HepG2 (cell line): ENCODE data around the gene ANKRD29. TPM values are rescaled to one million over a fixed set of nuclear protein-coding genes. Genes with fewer than 3 reads are reported as not detected.

Experiments used
- CEBPZ ChIP-seq: IDR thresholded peaks from 2 replicates; pipeline ENCODE4 v1.6.1; 2012; ENCODE audit warnings: low read length, improper control_type of control experiment
- DR1 ChIP-seq: sonication (generic); formaldehyde crosslinking; IDR thresholded peaks from 2 replicates; pipeline ENCODE4 v1.8.0; 2021; ENCODE audit warnings: mild to moderate bottlenecking, missing genetic modification reagents, inconsistent platforms
- ETV6 ChIP-seq: sonication (generic); formaldehyde crosslinking; conservative IDR thresholded peaks from 2 replicates; pipeline ENCODE4 v1.4.0; 2020; ENCODE audit warnings: missing genetic modification reagents
- FOXO1 ChIP-seq: sonication (generic); formaldehyde crosslinking; IDR thresholded peaks from 2 replicates; pipeline ENCODE4 v1.4.0; 2020; ENCODE audit warnings: missing genetic modification reagents
- HINFP ChIP-seq: sonication (generic); formaldehyde crosslinking; IDR thresholded peaks from 2 replicates; pipeline ENCODE4 v1.4.0; 2020; ENCODE audit warnings: low read depth, mild to moderate bottlenecking, missing genetic modification reagents
- JARID2 ChIP-seq: sonication (generic); formaldehyde crosslinking; IDR thresholded peaks from 2 replicates; pipeline ENCODE4 v1.8.1; 2023; ENCODE audit warnings: missing genetic modification reagents, inconsistent platforms; ENCODE audit not compliant: insufficient replicate concordance
- KLF12 ChIP-seq: sonication (generic); formaldehyde crosslinking; IDR thresholded peaks from 2 replicates; pipeline ENCODE4 v1.4.0; 2020; ENCODE audit warnings: missing genetic modification reagents, borderline replicate concordance
- KLF16 ChIP-seq, 2 experiments: sonication (generic) in 1 of 2; formaldehyde crosslinking in 1 of 2; IDR thresholded peaks; 2 replicates each; pipeline versions ENCODE4 v1.6.1 to v1.8.0; 2016 to 2023; ENCODE audit warnings: missing genetic modification reagents in 2 of 2, missing compliant biosample characterization in 1 of 2
- NR2C2 ChIP-seq: sonication (generic); formaldehyde crosslinking; IDR thresholded peaks from 2 replicates; pipeline ENCODE4 v1.4.0; 2020; ENCODE audit warnings: missing genetic modification reagents, mild to moderate bottlenecking, moderate library complexity, borderline replicate concordance
- NR2F1 ChIP-seq, 2 experiments: fragments of 450-650 bp in 1 of 2; formaldehyde crosslinking in 1 of 2; IDR thresholded peaks; 2 replicates each; pipeline versions ENCODE4 v1.5.0 to v1.6.1; 2016 to 2020; ENCODE audit warnings: mild to moderate bottlenecking in 1 of 2, missing compliant biosample characterization in 1 of 2, missing genetic modification reagents in 1 of 2, moderate library complexity in 1 of 2
- SP140L ChIP-seq: sonication (generic); formaldehyde crosslinking; IDR thresholded peaks from 2 replicates; pipeline ENCODE4 v1.4.0; 2020; ENCODE audit warnings: missing genetic modification reagents, borderline replicate concordance
- TARDBP ChIP-seq: sonication (generic); formaldehyde crosslinking; IDR thresholded peaks from 2 replicates; pipeline ENCODE4 v1.8.0; 2022; ENCODE audit warnings: mild to moderate bottlenecking, missing genetic modification reagents
- TBX2 ChIP-seq: sonication (generic); formaldehyde crosslinking; IDR thresholded peaks from 2 replicates; pipeline ENCODE4 v1.5.0; 2020; ENCODE audit warnings: missing genetic modification reagents, mild to moderate bottlenecking, borderline replicate concordance
- THAP8 ChIP-seq: sonication (generic); formaldehyde crosslinking; IDR thresholded peaks from 2 replicates; pipeline ENCODE4 v1.5.1; 2020; ENCODE audit warnings: missing genetic modification reagents, mild to moderate bottlenecking, borderline replicate concordance
- ZBTB38 ChIP-seq: sonication (generic); formaldehyde crosslinking; IDR thresholded peaks from 2 replicates; pipeline ENCODE4 v1.5.1; 2020; ENCODE audit warnings: mild to moderate bottlenecking, missing genetic modification reagents
- ZNF24 ChIP-seq: fragments of 450-650 bp; IDR thresholded peaks from 2 replicates; pipeline ENCODE4 v1.6.1; 2017; ENCODE audit warnings: antibody characterized with exemption, mild to moderate bottlenecking
- ZNF329 ChIP-seq: sonication (generic); formaldehyde crosslinking; IDR thresholded peaks from 2 replicates; pipeline ENCODE4 v1.9.0; 2021; ENCODE audit warnings: low read depth, mild to moderate bottlenecking, missing genetic modification reagents
- ZNF331 ChIP-seq: sonication (generic); formaldehyde crosslinking; IDR thresholded peaks from 2 replicates; pipeline ENCODE4 v1.4.0; 2020; ENCODE audit warnings: missing genetic modification reagents
- ZNF567 ChIP-seq: sonication (generic); formaldehyde crosslinking; IDR thresholded peaks from 2 replicates; pipeline ENCODE4 v1.8.1; 2023; ENCODE audit warnings: mild to moderate bottlenecking, missing genetic modification reagents, borderline replicate concordance
- ZNF580 ChIP-seq: IDR thresholded peaks from 2 replicates; pipeline ENCODE4 v1.6.1; 2016; ENCODE audit warnings: low read depth, borderline replicate concordance
- ZNF691 ChIP-seq: sonication (generic); formaldehyde crosslinking; IDR thresholded peaks from 2 replicates; pipeline ENCODE4 v1.4.0; 2020; ENCODE audit warnings: missing genetic modification reagents, low read depth, mild to moderate bottlenecking, borderline replicate concordance
- ZNF709 ChIP-seq: sonication (generic); formaldehyde crosslinking; IDR thresholded peaks from 2 replicates; pipeline ENCODE4 v1.5.0; 2020; ENCODE audit warnings: mild to moderate bottlenecking, missing genetic modification reagents
- polyA plus RNA-seq, 8 experiments: library from polyadenylated mRNA; depleted of rRNA in 3 of 8; stranded (reverse) in 7 of 8; unstranded in 1 of 8; fragments of >200 nt; fragmentation: Illumina TruSeq in 4 of 8; extraction: Trizol in 4 of 8; gene quantifications; 2 replicates each; pipeline versions ENCODE4 v1.2.1 to v1.2.3, GENCODE V29; 2011 to 2016; ENCODE audit warnings: low read depth in 4 of 8, missing spikeins in 1 of 8, mixed read lengths in 1 of 8; ENCODE audit not compliant: insufficient read depth in 1 of 8
- total RNA-seq, 5 experiments: library from RNA; depleted of rRNA; stranded (reverse); fragments of >200 nt; fragmentation: Illumina TruSeq; extraction: Trizol; gene quantifications; 2 replicates each; pipeline ENCODE4 v1.2.3, GENCODE V29; 2016; ENCODE audit warnings: low read depth in 1 of 5

ANKRD29 gene
- total and polyA plus RNA-seq, 2 of the 13 experiments (the other 11 are each of a cell fraction or from before 2014, with no cell fraction given): not detected

- TF ChIP-seq HINFP (CRISPR knock-in tag): no peak
- no peak for TF ChIP-seq TARDBP (CRISPR knock-in tag)
- no peak for TF ChIP-seq KLF12
- TF ChIP-seq CEBPZ: no peak
- TF ChIP-seq ZNF691 (CRISPR knock-in tag): no peak
- no peak for TF ChIP-seq ZNF331 (CRISPR knock-in tag)
- TF ChIP-seq JARID2 (CRISPR knock-in tag): no peak
- TF ChIP-seq NR2C2 (CRISPR knock-in tag): peak; percentile 80
- no peak for TF ChIP-seq ETV6 (CRISPR knock-in tag)
- TF ChIP-seq NR2F1 (CRISPR knock-in tag; IDR thresholded peaks at IDR 0.05): peak; percentile 66 to 71
- TF ChIP-seq ZBTB38 (CRISPR knock-in tag): no peak
- 0 out of 4 replicates have a peak, but pooled peaks of 1 of the 2 experiments have one; percentile 23 for TF ChIP-seq KLF16 (CRISPR knock-in tag; IDR thresholded peaks at IDR 0.05)
- TF ChIP-seq ZNF329: no peak
- TF ChIP-seq ZNF567 (CRISPR knock-in tag): no peak
- TF ChIP-seq SP140L: no peak
- TF ChIP-seq ZNF580 (CRISPR knock-in tag): no peak
- TF ChIP-seq THAP8: 0 out of 2 replicates have a peak, but pooled peaks have one; percentile 53
- no peak for TF ChIP-seq FOXO1
- TF ChIP-seq ZNF24: no peak
- TF ChIP-seq ZNF709: no peak
- no peak for TF ChIP-seq TBX2 (CRISPR knock-in tag)
- TF ChIP-seq DR1 (CRISPR knock-in tag): no peak
These were observed 79.4 kb downstream of the ANKRD29 start (continued) for GRCh38 chr18:23583071-23583865.
